ENCODE results near the gene RAVER2. TPM values are rescaled to one million over a fixed set of nuclear protein-coding genes. Genes with fewer than 3 reads are reported as not detected.
A peak's percentile ranks its signal among the peaks of the same experiment; 100 is the strongest.

RAVER2 gene
- total and polyA plus RNA-seq, 9 donors, result 17.8 to 23.0 (median 18.9) TPM

- Histone ChIP-seq H3K4me1 (ENCODE audit: control insufficient read depth, insufficient read depth, low read length) (peaks cover 7% of the 10 kb centered on the region), H3K27me3 (ENCODE audit: control insufficient read depth, insufficient read depth, low read length) (peaks cover 4% of the 10 kb centered on the region), H3K27ac (ENCODE audit: low read length) (peak overlapping the region; percentile 77), H3K9me3 (replicated peaks; ENCODE audit: control insufficient read depth, low read depth, low read length) (no peaks in the 10 kb centered on the region), H3K4me3 (ENCODE audit: low read length) (peak overlapping the region; percentile 59), H3K36me3 (ENCODE audit: control insufficient read depth, insufficient read depth, low read length) (no peaks in the 10 kb centered on the region)
- WGBS (ENCODE audit: insufficient coverage), result no CpG with 5 or more reads among the region's 8 CpGs
- peak; percentile 16 for DNase-seq
Measured at GRCh38 chr1:64745986-64746940, 1.4 kb downstream of the RAVER2 start.

GRCh38 chr1:64748222-64748621 lies 3.3 kb downstream of the RAVER2 start:
- no peak overlapping the region for H3K4me3 ChIP-seq (ENCODE audit: low read length)
- no peaks in the 10 kb centered on the region for H3K9me3 ChIP-seq (replicated peaks; ENCODE audit: control insufficient read depth, low read depth, low read length)
- H3K27me3 ChIP-seq (ENCODE audit: control insufficient read depth, insufficient read depth, low read length), result peaks cover 4% of the 10 kb centered on the region
- H3K36me3 ChIP-seq (ENCODE audit: control insufficient read depth, insufficient read depth, low read length), result no peaks in the 10 kb centered on the region
- WGBS (ENCODE audit: insufficient coverage), result 64% methylated on average over 2 of the region's 3 CpGs
- DNase-seq, result no peak
- H3K4me1 ChIP-seq (ENCODE audit: control insufficient read depth, insufficient read depth, low read length), result peaks cover 7% of the 10 kb centered on the region
- H3K27ac ChIP-seq (ENCODE audit: low read length), result no peak overlapping the region

GRCh38 chr1:64748706-64749105 lies 3.8 kb downstream of the RAVER2 start:
- Histone ChIP-seq H3K27ac (ENCODE audit: low read length) (no peak overlapping the region), H3K4me3 (ENCODE audit: low read length) (no peak overlapping the region), H3K36me3 (ENCODE audit: control insufficient read depth, insufficient read depth, low read length) (no peaks in the 10 kb centered on the region), H3K4me1 (ENCODE audit: control insufficient read depth, insufficient read depth, low read length) (peaks cover 7% of the 10 kb centered on the region), H3K9me3 (replicated peaks; ENCODE audit: control insufficient read depth, low read depth, low read length) (no peaks in the 10 kb centered on the region), H3K27me3 (ENCODE audit: control insufficient read depth, insufficient read depth, low read length) (peaks cover 4% of the 10 kb centered on the region)
- DNase-seq, result no peak
- WGBS (ENCODE audit: insufficient coverage), result 100% methylated on average over 1 of the region's 5 CpGs

- no peak overlapping the region for H3K4me3 ChIP-seq (ENCODE audit: low read length)
- no peak overlapping the region for H3K27ac ChIP-seq (ENCODE audit: low read length)
- no peaks in the 10 kb centered on the region for H3K9me3 ChIP-seq (replicated peaks; ENCODE audit: control insufficient read depth, low read depth, low read length)
- no peak for DNase-seq
- H3K4me1 ChIP-seq (ENCODE audit: control insufficient read depth, insufficient read depth, low read length), result peaks cover 2% of the 10 kb centered on the region
- WGBS (ENCODE audit: insufficient coverage), result no CpG with 5 or more reads among the region's 1 CpG
- no peaks in the 10 kb centered on the region for H3K36me3 ChIP-seq (ENCODE audit: control insufficient read depth, insufficient read depth, low read length)
- no peaks in the 10 kb centered on the region for H3K27me3 ChIP-seq (ENCODE audit: control insufficient read depth, insufficient read depth, low read length)
Measured at GRCh38 chr1:64750092-64750491, 5.2 kb downstream of the RAVER2 start.

- H3K27ac ChIP-seq (ENCODE audit: low read length), result no peak overlapping the region
- H3K27me3 ChIP-seq (ENCODE audit: control insufficient read depth, insufficient read depth, low read length), result no peaks in the 10 kb centered on the region
- peaks cover 2% of the 10 kb centered on the region for H3K4me1 ChIP-seq (ENCODE audit: control insufficient read depth, insufficient read depth, low read length)
- H3K4me3 ChIP-seq (ENCODE audit: low read length), result no peak overlapping the region
- H3K9me3 ChIP-seq (replicated peaks; ENCODE audit: control insufficient read depth, low read depth, low read length), result no peaks in the 10 kb centered on the region
- no peak for DNase-seq
- H3K36me3 ChIP-seq (ENCODE audit: control insufficient read depth, insufficient read depth, low read length), result no peaks in the 10 kb centered on the region
Measured at GRCh38 chr1:64750875-64751274, 6.0 kb downstream of the RAVER2 start.

- Histone ChIP-seq H3K4me3 (ENCODE audit: low read length) (no peak overlapping the region), H3K27ac (ENCODE audit: low read length) (no peak overlapping the region), H3K9me3 (replicated peaks; ENCODE audit: control insufficient read depth, low read depth, low read length) (peaks cover 3% of the 10 kb centered on the region), H3K4me1 (ENCODE audit: control insufficient read depth, insufficient read depth, low read length) (no peaks in the 10 kb centered on the region), H3K36me3 (ENCODE audit: control insufficient read depth, insufficient read depth, low read length) (no peaks in the 10 kb centered on the region), H3K27me3 (ENCODE audit: control insufficient read depth, insufficient read depth, low read length) (no peaks in the 10 kb centered on the region)
- no peak for DNase-seq
- WGBS (ENCODE audit: insufficient coverage), result no CpG with 5 or more reads among the region's 3 CpGs
Measured at GRCh38 chr1:64754173-64754572, 9.3 kb downstream of the RAVER2 start.

GRCh38 chr1:64755361-64755760 lies 10.5 kb downstream of the RAVER2 start:
- no peak overlapping the region for H3K27ac ChIP-seq (ENCODE audit: low read length)
- H3K4me1 ChIP-seq (ENCODE audit: control insufficient read depth, insufficient read depth, low read length), result no peaks in the 10 kb centered on the region
- H3K9me3 ChIP-seq (replicated peaks; ENCODE audit: control insufficient read depth, low read depth, low read length), result peaks cover 3% of the 10 kb centered on the region
- no peaks in the 10 kb centered on the region for H3K27me3 ChIP-seq (ENCODE audit: control insufficient read depth, insufficient read depth, low read length)
- no peaks in the 10 kb centered on the region for H3K36me3 ChIP-seq (ENCODE audit: control insufficient read depth, insufficient read depth, low read length)
- WGBS (ENCODE audit: insufficient coverage), result 14% methylated on average over 1 of the region's 2 CpGs
- H3K4me3 ChIP-seq (ENCODE audit: low read length), result no peak overlapping the region
- no peak for DNase-seq

- DNase-seq, result no peak
- Histone ChIP-seq H3K4me1 (ENCODE audit: control insufficient read depth, insufficient read depth, low read length) (no peaks in the 10 kb centered on the region), H3K4me3 (ENCODE audit: low read length) (no peak overlapping the region), H3K27me3 (ENCODE audit: control insufficient read depth, insufficient read depth, low read length) (no peaks in the 10 kb centered on the region), H3K9me3 (replicated peaks; ENCODE audit: control insufficient read depth, low read depth, low read length) (peaks cover 3% of the 10 kb centered on the region), H3K36me3 (ENCODE audit: control insufficient read depth, insufficient read depth, low read length) (no peaks in the 10 kb centered on the region), H3K27ac (ENCODE audit: low read length) (no peak overlapping the region)
- 100% methylated on average over 1 of the region's 1 CpG for WGBS (ENCODE audit: insufficient coverage)
Measured at GRCh38 chr1:64756770-64757169, 11.9 kb downstream of the RAVER2 start.

- Histone ChIP-seq H3K4me1 (ENCODE audit: control insufficient read depth, insufficient read depth, low read length) (no peaks in the 10 kb centered on the region), H3K36me3 (ENCODE audit: control insufficient read depth, insufficient read depth, low read length) (no peaks in the 10 kb centered on the region), H3K27ac (ENCODE audit: low read length) (no peak overlapping the region), H3K9me3 (replicated peaks; ENCODE audit: control insufficient read depth, low read depth, low read length) (peaks cover 3% of the 10 kb centered on the region), H3K4me3 (ENCODE audit: low read length) (no peak overlapping the region), H3K27me3 (ENCODE audit: control insufficient read depth, insufficient read depth, low read length) (no peaks in the 10 kb centered on the region)
- WGBS (ENCODE audit: insufficient coverage), result no CpG with 5 or more reads among the region's 1 CpG
- DNase-seq, result no peak
Measured at GRCh38 chr1:64757213-64757612, 12.3 kb downstream of the RAVER2 start.

GRCh38 chr1:64758233-64758632 lies 13.4 kb downstream of the RAVER2 start:
- WGBS (ENCODE audit: insufficient coverage), result 94% methylated on average over 3 of the region's 3 CpGs
- DNase-seq, result no peak
- no peaks in the 10 kb centered on the region for H3K27me3 ChIP-seq (ENCODE audit: control insufficient read depth, insufficient read depth, low read length)
- no peaks in the 10 kb centered on the region for H3K4me1 ChIP-seq (ENCODE audit: control insufficient read depth, insufficient read depth, low read length)
- peaks cover 3% of the 10 kb centered on the region for H3K9me3 ChIP-seq (replicated peaks; ENCODE audit: control insufficient read depth, low read depth, low read length)
- H3K27ac ChIP-seq (ENCODE audit: low read length), result no peak overlapping the region
- no peaks in the 10 kb centered on the region for H3K36me3 ChIP-seq (ENCODE audit: control insufficient read depth, insufficient read depth, low read length)
- H3K4me3 ChIP-seq (ENCODE audit: low read length), result no peak overlapping the region
